HG03097 (cell line): Measurements from ENCODE around the gene OR10J5.

ENCODE experiments used
- ATAC-seq: cut with Tn5 transposase; IDR thresholded peaks from one replicate; pipeline ENCODE4 v1.9.1; 2021; ENCODE audit not compliant: unreplicated experiment, low FRiP score

The OR10J5 gene

GRCh38 chr1:159492575-159493323, 43.1 kb downstream of the OR10J5 start:
- no peak for ATAC-seq
